Measurements from ENCODE around the gene ZNF30.
"Not testable (repeated sequence)": the region's sequence is repeated elsewhere in the genome, so short reads cannot be mapped to it uniquely, and the experiment has no call there.

Gene ZNF30

DNA sequence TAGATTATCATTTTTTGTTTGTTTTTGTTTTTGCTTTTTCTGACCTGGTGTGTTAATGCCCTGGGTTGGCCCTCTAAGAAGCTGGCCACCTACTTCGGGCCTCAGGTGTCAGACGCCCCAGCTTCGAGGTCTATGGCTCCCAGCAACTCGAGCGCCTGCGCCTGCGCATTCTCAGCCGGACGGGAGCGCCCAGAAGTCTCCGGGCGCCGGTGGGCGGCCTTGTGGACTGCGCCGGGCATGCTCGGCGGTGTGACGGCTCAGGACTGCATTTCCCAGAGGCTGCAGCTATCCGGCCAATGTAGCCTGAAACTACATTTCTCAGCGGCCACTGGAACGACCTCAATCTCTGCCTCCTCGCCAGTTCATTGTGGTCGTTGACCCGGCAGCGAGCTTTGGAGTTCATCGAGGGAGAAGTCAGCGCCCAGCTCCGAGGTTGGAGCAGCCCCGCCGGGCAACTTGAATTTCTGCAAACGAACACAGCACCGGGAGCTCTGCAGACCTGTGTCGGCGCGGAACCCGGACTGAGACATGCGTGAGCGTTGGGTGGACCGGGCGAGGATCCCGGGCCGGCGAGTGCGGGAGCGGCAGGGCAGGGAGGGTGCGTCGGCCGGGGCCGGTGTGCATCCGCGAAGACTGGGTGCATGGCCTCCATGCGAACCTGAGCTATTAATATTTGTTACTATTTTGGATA is at the start of gene ZNF30:
Gene ZNF30, plus strand, starts transcription at position 219 of the 691 bp plus-strand sequence. CDS start 3,045 bp downstream, outside the sequence.
- DNase-seq = peak; percentile 51 to 94 (median 82)

DNA sequence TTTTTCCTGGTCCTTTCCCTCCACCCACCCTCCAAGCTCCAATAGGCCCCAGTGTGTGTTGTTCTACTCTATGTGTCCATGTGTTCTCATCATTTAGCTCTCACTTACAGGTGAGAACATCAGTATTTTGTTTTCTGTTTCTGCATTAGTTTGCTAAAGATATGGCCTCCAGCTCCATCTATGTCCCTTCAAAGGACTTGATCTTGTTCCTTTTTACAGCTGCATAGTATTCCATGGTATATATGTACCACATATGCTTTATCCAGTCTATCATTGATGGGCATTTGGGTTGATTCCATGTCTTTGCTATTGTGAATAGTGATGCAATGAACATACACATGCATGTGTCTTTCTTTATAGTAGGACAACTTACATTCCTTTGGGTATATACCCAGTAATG is 47.1 kb upstream of the ZNF30 start:
- no peak for DNase-seq

DNA sequence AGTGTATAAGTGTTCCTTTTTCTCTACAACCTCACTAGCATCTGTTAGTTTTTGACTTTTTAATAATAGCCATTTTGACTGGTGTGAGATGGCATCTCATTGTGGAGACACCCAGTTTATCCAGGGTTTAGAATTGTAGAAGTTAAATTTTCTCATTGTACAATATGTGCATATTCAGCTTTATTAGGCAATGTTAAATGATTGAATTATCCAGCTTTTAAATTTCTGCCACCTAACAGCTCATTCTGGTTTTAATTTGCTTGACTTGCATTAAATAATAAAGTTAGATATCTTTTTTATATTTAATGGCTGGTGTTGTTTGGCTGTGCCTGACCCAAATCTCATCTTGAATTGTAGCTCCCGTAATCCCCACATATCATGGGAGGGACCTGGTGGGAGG is 46.7 kb upstream of the ZNF30 start:
- DNase-seq = no peak

DNA sequence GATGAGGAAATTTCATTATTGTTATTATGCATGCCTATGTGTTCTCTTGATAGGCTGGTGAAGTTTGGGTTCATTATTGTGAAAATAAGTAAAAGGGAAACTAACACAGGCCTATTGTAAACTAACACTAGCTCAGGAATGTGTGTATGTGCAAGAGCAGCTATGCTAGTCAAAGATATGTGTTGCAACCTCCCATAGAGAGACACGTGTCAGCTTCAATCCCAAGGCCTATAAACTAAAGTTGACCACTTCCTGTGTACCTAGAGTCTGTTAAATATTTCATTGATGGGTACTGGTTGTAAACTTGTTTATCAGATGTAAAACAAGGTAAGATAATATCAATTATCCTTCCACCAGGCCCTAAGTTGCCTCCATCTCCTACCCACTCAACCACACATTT is 44.7 kb upstream of the ZNF30 start:
- DNase-seq = no peak

DNA sequence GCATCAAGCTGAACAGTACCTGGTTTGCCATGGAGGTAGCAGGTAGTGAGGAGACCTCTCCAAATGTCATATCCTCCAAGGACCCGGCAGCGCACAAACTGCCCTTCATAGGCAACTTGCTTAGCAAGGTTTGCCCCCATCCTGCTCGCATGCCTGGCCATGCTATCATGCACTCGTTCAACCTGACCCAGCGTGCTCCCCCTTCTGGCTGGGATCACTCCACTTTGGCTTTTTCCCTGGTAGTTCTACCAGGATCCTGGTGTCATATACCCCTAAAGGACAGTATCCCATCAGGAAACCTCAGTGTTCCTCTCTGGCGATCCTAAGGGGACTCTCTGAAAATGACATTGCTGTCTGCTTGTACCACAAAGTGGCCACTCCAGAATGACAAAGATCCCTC is 38.6 kb upstream of the ZNF30 start:
- DNase-seq = no peak

DNA sequence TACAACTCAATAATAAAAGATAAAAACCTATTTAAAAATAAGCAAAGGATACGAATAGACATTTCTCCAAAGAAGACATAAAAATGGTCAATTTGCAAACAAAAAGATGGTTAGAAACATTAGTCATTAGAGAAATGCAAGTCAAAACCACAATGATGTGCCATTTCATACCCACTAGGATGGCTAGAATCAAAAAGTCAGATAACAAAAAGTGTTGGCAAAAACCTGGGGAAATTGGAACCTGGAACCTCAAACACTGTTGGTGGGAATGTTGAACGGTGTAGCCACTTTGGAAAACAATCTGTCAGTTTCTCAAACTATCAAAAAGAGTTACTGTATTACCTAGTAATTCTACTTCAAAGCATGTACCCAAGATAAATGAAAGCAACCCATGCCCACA is 26.5 kb upstream of the ZNF30 start:
- no peak for DNase-seq

DNA sequence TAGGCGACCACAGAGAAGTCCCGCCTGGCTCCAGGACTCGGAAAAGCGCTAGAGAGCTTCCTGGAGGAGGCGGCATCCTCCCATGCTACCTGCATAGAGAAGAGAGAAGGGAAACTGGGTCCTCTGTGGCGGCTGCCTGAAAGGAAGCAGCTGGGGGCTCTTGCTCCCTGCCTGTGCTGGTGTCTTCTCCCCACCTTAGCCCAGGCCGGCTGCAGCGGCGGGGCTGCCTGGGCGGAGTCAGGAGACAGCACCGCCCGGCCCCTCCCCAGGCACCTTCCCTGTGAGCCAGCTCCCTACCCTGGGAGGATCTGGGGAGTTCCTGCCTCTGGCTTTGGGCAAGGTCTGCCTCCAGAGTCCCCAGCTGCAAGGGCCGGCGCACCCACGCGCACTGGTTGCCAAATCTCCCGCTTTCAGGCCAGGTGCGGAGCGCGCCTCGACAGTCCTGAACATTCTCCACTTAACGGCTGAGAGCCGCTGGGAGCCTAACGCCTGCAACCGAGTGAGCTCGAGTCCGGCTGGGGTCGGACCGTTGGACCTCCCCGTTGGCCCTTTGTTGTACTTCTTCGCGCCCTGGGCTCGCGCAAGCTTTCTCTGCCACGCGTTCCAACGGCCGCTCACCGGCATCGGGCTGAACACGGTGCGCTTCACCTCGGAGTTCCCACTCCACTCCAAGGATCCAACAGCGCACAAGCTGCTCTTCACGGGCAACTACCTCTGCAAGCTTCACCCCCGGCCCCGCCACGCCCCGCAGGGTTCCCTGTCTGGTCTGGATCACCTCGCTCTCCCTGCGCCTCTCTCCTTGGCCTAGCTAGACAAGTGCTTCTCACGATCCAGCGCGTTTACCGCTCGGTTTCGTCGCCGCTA is 21.8 kb upstream of the ZNF30 start:
- DNase-seq = no peak

DNA sequence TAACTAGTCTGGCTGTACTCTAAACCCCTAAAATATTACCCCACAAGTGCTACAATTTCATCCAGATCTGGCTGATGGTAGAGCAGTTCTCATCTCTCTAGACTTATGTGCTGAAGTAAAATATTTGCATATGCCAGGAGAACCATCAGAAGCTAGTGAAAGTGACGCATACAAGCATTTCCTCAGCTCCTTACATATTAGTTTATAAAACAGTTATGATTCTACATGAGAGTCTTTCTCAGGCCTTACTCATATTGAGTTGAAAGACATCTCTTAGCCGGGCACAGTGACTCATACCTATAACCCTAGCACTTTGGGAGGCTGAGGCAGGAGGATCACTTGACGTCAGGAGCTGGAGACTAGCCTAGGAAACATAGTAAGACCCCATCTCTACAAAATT is 15.9 kb upstream of the ZNF30 start:
- no peak for DNase-seq

DNA sequence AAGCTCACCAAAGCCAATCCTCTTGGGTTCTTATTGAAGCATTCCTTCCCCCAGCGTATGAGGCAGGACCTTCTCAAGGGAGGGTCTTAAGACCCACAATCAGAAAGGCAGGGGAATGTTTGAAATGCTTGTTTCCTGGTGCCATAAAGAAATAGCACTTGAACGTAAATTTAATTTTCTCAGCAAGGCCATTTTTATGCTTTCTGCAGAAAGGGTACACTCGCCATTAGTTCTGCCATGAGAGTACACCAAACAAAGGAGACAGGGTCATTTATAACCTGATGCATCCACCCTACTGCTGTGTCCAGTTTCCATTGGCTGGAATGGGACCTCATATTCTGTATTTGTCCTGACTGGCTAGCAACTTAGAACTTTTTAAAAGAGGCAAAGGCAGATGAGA is 9.6 kb upstream of the ZNF30 start:
- not testable (repeated sequence) for DNase-seq

DNA sequence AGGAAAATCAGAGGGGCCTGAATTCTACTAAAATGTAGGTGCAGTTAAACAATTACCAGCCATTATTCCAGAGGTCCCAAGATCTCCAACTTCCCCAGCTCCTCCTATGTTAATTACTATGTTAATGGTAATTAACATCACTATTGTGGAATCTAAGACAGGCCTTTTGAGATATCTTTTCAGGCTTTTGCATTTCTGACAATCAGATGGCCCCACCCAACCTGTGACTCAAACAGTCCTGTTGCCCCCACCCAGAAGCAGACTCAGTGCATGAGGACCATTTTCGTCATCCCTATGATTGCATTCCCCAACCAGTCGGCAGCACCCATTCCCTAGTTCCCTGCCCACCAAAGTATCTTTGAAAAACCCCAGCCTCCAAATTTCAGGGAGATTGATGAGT is 8.5 kb upstream of the ZNF30 start:
- no peak for DNase-seq

DNA sequence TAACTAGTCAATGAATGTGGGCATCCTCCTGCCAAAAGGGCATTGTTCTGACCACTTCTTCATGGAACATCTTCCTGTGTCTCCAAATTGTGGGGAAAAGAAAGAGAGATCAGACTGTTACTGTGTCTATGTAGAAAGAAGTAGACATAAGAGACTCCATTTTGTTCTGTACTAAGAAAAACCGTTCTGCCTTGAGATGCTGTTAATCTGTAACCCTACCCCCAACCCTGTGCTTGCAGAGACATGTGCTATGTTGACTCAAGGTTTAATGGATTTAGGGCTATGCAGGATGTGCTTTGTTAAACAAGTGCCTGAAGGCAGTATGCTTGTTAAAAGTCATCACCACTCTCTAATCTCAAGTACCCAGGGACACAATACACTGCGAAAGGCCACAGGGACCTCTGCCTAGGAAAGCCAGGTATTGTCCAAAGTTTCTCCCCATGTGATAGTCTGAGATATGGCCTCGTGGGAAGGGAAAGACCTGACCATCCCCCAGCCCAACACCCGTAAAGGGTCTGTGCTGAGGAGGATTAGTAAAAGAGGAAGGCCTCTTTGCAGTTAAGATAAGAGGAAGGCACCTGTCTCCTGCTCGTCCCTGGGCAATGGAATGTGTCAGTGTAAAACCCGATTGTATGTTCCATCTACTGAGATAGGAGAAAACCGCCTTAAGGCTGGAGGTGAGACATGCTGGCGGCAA is 6.5 kb upstream of the ZNF30 start:
- not testable (repeated sequence) for DNase-seq

DNA sequence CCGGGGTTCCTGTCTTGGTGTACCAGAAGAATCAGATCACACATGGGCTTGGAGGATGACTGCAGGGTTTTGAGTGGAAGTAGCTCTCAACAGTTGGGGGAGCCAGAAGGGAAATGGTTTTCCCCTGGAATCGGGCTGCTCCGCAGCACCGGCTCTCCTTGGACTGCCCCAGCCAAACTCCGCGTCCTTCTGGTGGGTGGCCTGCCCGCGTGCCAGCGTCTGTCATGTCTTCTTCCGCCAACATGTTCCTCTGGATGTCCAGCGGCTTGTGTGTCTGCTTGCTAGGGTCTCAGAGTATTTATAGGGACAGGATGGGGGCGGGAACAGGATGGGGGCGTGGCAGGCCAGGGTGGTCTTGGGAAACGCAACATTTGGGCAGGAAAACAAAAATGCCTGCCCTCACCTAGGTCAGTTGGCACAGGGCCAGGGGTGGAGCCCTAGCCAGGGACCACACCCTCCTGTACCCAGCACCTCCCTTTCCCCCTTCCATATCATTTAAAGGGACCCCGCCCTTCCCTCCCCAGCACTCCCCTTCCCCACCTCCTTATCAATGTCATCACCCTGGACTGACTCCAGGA is 1.3 kb upstream of the ZNF30 start:
- DNase-seq = no peak

DNA sequence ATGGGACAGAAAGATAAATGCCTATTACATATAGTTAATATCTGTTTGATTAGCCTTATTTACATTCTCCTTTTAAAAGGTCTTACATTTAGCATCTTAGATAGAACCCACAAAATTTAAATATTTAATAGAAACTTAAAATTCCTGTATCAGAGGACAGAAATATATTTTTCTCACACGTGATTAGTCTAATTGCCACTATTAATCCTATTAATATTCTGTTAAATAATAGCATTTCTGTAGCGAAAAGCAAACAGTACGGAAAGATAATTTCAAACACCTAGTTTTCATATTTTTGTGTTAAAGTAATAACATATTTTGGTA is 380 bp upstream of the ZNF30 start:
- DNase-seq = no peak

DNA sequence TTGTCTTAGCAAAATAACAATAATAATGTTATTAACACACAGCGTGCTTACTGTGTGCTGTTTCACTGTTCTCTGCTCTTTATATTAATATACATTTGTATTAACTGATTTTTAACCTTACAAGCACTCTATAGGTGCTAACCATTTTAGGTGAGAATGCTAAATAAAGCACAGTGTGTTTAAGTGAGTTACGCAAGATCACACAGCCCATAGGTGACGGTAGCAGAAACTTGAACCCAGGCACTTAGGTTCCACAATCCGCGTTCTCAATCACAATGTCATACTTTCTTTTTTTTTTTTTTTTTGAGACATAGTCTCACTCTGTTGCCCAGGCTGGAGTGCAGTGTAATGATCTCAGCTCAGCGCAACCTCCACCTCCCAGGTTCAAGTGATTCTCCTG is 5.8 kb downstream of the ZNF30 start:
- no peak for DNase-seq

DNA sequence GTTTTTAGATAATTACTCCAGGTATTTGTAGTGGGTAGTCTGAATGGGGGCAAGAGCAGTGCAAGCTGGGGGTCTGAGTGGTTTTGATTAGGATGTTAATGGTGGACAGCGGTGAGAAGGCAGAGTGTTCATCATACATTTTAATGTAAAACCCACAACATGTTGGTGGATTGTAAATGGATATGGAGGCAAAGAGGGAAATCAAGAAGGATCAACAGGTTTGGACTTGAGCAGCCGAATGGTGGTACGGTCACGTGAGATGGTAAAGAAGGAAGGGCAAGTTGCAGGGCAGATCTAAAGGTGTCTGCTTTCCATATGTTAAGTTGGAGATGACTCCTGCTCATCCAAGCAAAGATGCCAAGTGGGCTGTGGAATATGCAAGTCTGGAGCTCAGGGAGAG is 9.5 kb downstream of the ZNF30 start:
- DNase-seq = no peak

DNA sequence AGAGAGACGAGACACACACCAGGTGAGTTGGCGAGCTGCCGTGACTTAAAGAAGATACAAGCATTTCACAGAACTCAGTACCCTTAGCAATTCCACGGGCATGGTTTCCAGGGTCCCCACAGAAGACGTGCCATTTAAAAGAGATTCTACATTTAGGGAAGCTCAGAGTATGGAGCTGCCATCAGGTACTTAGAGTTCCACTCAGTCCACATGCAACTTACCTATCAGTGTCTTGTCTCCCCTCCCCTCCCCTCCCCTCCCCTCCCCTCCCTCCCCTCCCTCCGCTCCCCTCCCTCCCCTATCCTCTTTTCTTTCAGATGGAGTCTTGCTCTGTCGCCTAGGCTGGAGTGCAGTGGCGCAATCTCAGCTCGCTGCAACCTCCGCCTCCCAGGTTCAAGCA is 12.2 kb downstream of the ZNF30 start:
- no peak for DNase-seq

DNA sequence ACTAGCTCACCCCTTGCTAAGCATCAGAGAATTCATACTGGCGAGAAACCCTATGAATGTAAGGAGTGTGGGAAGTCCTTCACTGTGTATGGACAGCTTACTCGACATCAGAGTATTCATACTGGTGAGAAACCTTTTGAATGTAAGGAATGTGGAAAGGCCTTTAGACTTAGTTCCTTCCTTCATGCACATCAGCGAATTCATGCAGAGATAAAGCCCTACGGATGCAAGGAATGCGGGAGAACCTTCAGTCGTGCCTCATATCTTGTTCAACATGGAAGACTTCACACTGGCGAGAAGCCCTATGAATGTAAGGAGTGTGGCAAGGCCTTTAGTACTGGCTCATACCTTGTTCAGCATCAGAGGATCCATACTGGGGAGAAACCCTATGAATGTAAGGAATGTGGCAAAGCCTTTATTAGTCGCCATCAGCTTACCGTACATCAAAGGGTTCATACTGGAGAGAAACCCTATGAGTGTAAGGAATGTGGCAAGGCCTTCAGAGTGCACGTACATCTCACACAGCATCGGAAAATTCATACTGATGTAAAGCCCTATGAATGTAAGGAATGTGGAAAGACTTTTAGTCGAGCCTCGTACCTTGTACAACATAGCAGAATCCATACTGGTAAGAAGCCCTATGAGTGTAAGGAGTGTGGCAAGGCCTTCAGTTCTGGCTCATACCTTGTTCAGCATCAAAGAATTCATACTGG is 17.3 kb downstream of the ZNF30 start:
- DNase-seq = no peak

DNA sequence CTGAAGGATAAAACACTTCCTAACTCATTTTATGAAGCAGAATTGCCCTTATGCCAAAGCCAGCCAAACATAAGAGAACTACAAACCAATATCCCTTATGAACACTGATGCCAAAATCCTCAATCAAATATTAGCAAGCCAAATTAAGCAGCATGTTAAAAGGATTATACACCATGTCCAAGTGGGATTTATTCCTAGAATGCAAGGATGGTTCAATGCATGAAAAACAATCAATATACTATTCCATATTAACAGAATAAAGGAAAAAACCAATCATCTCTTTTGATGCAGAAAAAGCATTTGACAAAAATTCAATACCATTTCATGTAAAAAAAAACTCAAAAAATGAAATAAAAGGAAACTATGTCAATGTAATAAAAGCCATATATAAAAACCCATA is 26.4 kb downstream of the ZNF30 start:
- no peak for DNase-seq

DNA sequence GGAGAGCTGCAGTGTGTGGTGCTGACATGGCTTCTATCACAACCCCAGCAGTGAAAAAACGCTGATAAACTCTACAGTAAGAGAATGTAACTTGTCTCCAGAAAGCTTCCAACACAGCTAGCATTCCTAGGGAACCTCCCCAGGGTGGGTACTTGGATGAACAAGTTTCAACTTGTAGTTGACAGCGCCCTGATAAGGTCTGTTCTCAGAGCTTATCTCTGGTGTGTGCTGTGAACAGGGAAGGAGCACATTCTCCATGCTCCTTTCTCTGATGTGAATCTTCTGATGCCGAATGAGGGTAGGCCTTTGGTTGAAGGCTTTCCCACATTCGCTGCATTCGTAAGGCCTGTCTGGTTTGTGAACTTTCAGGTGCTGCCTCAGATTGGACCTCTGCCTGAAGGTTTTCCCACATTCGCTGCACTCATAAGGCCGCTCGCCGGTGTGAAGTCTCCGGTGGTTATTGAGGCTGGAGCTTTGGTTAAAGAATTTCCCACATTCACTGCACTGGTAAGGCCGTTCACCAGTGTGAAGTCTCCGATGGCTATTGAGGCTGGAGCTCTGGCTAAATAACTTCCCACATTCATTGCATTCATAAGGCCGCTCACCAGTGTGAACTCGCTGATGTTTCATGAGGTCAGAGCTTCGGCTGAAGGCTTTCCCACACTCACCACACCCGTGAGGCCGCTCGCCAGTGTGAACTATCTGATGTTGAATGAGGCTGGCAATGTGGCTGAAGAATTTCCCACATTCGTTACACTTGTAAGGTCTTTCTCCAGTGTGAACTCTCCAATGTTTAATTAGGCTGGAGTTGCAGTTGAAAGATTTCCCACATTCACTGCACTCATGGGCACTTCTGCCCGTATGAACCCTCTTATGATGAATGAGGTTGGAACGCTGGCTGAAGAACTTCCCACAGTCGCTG is 31.4 kb downstream of the ZNF30 start:
- DNase-seq = no peak

DNA sequence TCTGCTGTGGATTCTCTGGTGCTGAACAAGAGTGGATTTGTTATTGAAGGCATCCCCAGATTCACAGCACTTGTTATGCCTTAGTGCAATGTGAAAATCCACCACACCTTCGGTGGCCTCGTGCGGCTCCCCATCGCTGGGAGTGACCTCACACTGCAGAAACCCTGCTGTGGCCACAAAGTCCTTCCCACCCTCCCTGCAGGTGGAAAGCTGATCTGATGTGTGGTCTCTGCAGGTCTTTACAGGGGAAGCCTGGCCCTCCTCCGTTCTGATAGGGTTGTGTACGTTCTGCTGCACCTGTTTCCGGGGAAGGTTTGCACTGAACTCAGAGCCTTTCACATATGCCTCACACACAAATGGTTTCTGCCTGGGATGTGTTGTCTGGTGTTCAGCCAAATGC is 32.3 kb downstream of the ZNF30 start:
- DNase-seq = no peak

Data from amygdala (tissue), 56 donors.